ENCODE measurements around the gene MSH2.
"Not testable (repeated sequence)": the region's sequence is repeated elsewhere in the genome, so short reads cannot be mapped to it uniquely, and the experiment has no call there.

The MSH2 gene

DNA sequence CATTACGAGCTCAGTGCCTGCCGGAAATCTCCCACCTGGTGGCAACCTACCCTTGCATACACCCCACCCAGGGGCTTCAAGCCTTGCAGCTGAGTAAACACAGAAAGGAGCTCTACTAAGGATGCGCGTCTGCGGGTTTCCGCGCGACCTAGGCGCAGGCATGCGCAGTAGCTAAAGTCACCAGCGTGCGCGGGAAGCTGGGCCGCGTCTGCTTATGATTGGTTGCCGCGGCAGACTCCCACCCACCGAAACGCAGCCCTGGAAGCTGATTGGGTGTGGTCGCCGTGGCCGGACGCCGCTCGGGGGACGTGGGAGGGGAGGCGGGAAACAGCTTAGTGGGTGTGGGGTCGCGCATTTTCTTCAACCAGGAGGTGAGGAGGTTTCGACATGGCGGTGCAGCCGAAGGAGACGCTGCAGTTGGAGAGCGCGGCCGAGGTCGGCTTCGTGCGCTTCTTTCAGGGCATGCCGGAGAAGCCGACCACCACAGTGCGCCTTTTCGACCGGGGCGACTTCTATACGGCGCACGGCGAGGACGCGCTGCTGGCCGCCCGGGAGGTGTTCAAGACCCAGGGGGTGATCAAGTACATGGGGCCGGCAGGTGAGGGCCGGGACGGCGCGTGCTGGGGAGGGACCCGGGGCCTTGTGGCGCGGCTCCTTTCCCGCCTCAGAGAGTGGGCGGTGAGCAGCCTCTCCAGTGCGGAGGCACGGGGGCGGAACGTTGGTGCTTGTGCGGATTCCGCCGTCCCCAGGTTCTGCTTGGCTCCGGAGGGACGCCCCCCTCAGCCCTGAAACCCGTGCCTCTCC, at the start of gene MSH2:
TSS of gene MSH2 (plus strand) at position 352 of the 804 bp plus-strand sequence. CDS start at position 388, 36 bp downstream.
- DNase-seq (ENCODE audit: low spot score) = peak; percentile 97

GRCh38 chr2:47354013-47354847, 48.7 kb upstream of the MSH2 start:
- DNase-seq (ENCODE audit: low spot score) = no peak

GRCh38 chr2:47354848-47355204, 48.1 kb upstream of the MSH2 start:
- DNase-seq (ENCODE audit: low spot score) = no peak

GRCh38 chr2:47357483-47357882, 45.5 kb upstream of the MSH2 start:
- peak; percentile 78 for DNase-seq (ENCODE audit: low spot score)

GRCh38 chr2:47359375-47359868, 43.5 kb upstream of the MSH2 start:
- DNase-seq (ENCODE audit: low spot score) = no peak

GRCh38 chr2:47360283-47360682, 42.7 kb upstream of the MSH2 start:
- DNase-seq (ENCODE audit: low spot score) = no peak

DNA sequence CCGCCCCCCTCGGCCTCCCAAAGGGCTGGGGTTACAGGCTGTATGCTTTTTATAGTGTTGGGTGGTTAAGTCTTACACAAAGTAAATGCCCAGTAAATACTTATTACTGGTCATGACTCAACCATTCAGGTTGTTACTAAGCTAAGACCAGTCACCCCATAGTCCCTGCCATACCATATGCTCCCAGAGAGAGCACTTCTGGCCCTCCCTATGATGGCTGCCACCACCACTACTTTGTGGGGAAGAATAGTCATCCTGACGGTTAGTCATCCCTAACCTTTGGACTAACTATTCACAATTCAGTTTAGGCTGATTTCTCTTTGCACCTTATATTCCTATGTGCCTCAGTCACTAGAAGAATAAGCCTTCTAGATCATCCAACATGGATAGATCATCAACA, 42.0 kb upstream of the MSH2 start:
- no peak for DNase-seq (ENCODE audit: low spot score)

- DNase-seq (ENCODE audit: low spot score) = not testable (repeated sequence)
Measured at GRCh38 chr2:47361505-47362229, 41.3 kb upstream of the MSH2 start.

DNA sequence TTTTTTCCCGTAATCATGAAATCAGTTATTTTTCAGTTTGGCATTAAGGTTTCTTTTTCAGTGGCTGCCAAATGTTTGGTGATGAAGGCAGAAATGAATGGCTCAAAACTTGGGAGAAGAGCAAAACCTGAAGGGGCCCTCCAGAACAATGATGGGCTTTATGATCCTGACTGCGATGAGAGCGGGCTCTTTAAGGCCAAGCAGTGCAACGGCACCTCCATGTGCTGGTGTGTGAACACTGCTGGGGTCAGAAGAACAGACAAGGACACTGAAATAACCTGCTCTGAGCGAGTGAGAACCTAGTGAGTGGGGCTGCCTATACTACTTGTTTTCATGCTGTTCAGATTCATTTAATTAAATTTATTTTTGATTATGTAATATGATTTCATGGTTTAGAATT, 29.2 kb upstream of the MSH2 start:
- DNase-seq (ENCODE audit: low spot score) = peak; percentile 84

DNA sequence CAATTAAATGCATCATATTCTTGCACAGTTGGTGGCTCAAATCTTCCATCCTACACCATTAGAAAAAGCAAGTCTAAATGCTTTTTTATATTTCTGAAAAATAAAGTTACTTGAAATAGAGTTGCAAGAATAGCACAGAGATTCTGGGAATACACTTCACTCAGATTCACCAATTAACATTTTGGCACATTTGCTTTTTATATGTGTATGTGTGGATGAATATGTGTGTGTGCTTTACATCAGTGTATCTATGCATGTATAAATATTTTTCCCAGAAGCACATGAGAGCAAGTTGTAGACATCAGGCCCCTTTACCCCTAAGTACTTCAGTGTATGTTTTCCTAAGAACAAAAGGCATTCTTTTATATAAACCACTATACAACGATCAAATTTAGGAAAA, 27.6 kb upstream of the MSH2 start:
- no peak for DNase-seq (ENCODE audit: low spot score)

GRCh38 chr2:47379384-47379783, 23.6 kb upstream of the MSH2 start:
- DNase-seq (ENCODE audit: low spot score) = no peak

DNA sequence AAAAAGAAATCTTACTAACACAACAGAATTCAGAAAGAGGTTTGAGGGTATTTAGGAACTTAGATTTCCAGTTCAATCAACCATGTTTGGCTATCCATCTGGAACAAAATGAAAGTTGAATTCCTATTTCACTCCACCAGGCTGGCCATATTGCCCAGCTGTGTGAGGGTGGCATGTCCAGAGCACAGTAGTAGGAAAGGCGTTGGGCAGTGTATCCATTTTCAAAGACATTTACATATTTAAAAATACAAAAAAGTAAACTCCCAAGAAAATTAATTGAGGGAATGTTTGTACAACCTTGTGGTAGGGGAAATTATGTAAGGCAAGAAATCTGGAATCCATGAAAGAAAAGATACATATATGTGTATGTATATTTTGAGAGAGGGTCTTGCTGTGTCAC, 21.5 kb upstream of the MSH2 start:
- DNase-seq (ENCODE audit: low spot score) = no peak

- DNase-seq (ENCODE audit: low spot score) = no peak
Measured at GRCh38 chr2:47386551-47386950, 16.4 kb upstream of the MSH2 start.

DNA sequence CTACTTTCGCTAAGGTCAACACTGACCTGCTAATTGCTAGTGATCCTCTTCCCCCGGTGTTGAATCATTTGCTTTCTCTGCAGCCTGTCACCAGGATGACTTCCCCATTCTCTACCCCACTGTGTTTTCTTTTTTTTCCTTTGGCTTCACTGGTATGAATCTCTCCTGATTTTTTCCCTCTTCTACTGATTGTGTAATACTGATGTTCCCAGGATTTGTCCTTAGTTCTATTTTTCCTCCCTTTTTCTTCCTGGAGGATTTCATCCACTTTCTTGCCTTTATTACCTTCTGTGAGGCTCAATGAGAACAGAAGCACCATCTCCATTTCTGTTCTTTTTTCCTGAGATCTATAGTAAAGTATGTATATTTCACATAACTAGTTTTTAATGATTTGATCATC, 14.1 kb upstream of the MSH2 start:
- no peak for DNase-seq (ENCODE audit: low spot score)

DNA sequence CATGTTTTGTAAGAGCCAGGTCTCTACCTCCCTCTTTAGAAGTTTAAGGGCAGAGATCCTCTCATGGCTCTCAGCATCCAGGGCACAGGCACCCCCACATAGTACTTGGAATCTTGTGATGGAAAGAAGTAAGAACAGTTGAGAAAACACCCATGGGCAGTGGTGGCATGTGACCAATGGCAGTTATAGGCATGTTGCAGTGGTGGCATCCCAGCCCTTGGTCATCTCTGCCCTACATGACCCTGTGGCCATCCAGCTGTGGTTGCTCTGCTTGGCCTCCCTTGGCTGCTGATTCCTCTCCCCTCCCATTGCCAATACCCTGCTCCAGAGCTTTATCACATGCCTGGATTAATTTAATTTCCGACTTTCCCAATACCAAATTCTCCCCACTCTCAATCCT, 13.3 kb upstream of the MSH2 start:
- no peak for DNase-seq (ENCODE audit: low spot score)

DNA sequence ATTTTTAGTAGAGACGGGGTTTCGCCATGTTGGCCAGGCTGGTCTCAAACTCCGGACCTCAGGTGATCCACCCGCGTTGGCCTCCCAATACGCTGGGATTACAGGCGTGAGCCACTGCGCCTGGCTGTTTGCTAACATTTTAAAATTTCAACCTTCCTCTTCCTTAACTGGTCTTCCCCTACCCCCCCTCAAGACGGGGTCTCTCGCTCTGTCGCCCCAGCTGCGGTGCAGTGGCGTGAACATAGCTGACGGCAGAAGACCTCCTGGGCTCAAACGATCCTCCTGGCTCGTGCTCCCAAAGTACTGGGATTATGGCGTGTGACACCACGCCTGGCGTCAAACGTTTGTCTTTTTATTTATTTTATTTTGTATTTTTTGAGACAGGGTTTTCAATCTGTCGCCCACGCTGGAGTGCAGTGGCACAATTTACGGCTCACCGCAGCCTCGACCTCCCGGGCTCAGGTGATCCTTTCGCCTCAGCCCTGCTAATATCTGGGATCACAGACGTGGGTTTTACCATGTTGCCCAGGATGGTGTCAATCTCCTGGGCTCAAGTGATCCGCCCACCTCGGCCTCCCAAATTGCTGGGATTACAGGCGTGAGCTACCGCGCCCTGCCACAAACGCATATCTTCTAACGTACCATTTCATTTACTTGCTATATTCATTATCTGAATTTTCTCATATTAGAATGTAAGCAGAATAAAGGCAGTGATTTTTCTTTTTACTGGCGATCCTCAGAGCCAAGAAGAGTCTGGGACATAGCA, 984 bp upstream of the MSH2 start:
- no peak for DNase-seq (ENCODE audit: low spot score)

GRCh38 chr2:47402555-47402804, 476 bp upstream of the MSH2 start:
- DNase-seq (ENCODE audit: low spot score) = peak; percentile 8

DNA sequence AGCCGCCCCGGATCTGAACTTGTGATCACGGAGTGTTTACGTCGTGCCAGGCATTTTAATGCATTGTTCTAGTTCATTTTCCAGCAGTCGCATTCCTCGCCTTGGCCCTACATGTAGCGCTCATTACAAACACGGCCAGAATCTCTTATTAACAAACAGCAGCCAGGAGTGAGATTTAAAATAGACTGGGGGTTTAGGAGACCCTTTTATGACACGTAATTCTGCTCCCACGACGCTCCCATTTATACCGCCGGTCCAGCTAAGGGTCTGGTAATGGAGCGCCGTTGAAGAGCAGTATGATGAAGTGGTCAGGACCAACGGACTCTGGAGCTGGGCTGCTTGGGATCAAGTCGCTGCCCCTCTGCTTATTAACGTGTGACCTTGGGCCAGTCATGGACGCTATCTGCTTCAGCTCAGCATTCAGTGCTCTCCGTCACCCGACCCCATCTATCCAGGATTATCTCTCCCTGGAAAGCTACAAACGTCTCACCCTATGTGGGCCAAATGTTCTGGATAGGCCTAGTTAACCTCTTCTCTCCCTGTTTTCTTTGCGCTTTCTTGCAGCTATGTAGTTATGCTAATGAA, 745 bp downstream of the MSH2 start:
- DNase-seq (ENCODE audit: low spot score) = peak; percentile 12

DNA sequence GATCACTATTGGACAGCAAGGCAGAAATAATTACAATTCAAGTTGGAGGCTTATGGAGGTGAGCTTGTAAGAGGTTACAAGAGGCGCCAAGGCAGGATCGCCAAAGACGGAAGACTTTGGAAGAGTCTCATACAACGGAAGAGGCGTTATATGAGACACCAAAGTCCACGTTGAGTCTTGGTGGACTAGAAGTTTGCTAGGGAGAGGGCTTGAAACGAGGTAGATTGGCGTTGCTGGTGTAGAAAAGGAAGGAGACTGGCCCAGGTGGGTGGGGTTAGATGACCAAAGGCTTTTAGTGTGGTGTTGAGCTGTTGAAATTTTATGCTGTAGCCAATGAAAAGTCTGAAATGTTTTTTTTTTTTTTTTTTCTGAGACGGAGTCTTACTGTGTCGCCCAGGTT, 1.4 kb downstream of the MSH2 start:
- no peak for DNase-seq (ENCODE audit: low spot score)

- no peak for DNase-seq (ENCODE audit: low spot score)
Measured at GRCh38 chr2:47405757-47406156, 2.8 kb downstream of the MSH2 start.

GRCh38 chr2:47406649-47407330, 3.8 kb downstream of the MSH2 start:
- not testable (repeated sequence) for DNase-seq (ENCODE audit: low spot score)
